ENCODE measurements around the gene ZSWIM7.
"Not testable (repeated sequence)": the region's sequence is repeated elsewhere in the genome, so short reads cannot be mapped to it uniquely, and the experiment has no call there.

Gene ZSWIM7

GRCh38 chr17:15955793-15956541 is 43.5 kb downstream of the ZSWIM7 start:
- no peak for DNase-seq

DNA sequence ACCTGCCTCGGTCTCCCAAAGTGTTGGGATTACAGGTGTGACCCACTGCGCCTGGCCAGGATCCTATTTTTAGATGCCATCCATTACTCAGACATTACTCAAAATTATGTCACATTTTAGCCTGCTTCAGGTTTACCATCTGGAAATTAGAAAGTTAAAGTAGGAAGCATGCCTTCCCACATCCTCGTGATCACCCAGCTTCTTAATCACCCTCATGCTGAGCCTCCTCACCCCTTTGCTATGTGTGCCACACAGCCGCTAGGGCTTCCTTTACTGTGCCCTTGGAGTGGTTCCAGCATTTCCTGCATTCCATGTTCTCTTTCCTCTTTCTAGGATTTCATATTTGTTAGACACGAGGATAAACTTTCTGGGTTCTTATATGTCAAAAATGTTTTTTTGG is 45.3 kb downstream of the ZSWIM7 start:
- no peak for DNase-seq

DNA sequence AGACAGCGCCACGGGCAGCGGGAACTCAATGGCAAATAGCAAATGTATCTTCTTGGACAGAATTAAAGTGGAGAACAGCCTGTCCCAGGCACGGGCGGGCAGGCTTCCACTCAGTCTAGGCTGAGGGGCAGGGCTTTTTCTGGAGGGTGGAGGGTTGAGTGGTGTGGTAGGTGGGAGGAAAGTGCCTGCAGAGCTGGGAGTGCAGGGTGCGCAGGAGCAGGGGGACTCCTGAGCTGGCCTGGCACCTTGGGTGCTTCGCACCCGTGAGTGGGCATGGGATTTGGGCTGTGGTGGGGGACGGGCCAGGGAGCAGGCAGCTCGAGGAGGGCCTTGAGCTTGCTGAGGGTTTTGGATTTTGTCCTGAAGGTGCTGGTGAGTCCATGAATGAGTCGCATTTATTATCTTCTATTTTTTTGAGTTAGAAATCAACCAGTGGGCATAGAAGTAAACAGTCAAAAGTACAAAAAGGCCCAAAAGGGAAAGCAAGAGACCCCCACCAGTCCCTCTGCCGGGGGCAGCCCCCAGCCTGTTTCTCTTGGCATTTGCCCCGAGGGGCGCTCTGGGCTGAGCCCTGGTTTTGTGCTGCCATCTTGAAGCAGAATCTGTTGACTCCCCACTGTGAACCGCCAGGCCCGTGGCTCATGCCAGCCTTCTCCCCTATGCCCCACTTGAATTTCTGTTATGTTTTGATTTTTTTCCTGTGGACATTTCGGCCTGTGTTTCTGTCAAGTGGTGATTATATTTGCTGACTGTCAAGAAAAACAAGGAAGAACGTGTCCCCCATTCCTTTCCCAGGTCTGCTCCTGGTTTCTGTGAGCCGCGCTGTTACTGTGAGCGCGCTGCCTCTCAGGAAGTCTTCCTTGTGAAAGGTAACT is 46.4 kb downstream of the ZSWIM7 start:
- no peak for DNase-seq

DNA sequence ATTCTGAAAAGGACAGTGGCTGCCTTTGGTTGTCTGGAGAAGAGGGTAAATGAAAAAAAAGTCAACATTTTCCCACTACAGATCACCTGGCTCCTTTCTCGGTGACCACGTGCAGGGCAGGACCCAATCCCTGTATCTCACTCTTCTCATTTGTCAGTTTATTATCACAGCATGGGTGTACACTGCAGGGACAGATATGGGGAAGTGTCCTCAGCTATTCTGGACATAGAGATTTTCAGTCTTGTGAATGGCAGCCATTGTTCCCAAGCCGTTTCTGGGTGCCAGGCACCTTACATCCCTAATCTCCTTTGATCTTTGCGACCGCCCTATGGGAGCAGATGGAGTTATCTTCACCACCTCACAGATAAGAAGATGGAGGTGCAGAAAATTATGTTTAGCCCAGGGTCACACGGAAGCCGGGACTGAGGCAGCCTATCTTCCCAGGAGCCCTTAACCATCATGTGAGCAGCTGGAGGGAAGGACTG is 47.4 kb downstream of the ZSWIM7 start:
- DNase-seq = no peak

DNA sequence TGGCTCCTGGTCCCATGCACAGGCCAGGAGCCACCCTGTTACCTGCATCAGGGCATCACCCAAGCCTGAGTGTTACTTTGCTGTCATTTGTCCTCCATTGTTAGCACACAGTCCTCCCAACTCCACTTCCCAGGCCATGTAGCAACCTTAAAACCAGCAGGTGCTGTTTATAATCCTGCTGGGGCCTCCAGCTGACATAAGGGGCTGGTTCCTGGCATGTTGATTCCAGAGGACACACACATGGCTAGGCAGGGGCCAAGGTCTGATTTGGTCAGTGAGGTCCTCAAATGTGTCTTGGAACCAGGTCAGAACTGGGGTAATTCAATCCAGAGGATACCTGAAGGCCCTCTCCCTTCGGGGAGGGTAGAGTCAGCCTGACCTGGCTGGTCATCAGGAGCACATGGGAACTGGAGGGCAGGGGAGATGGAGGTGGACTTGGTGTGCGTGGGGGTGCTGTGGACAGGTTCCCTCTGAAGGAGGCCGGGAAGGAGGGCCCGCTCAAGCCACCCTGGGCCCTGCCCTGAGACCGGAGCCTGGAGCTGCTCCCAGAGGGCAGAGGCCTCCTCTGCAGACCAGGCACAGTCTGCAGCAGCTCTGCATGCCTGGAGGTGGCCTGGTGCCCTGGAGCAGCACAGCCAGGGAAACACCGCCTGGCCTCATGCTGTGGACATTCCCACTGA is 48.0 kb downstream of the ZSWIM7 start:
- DNase-seq = no peak

DNA sequence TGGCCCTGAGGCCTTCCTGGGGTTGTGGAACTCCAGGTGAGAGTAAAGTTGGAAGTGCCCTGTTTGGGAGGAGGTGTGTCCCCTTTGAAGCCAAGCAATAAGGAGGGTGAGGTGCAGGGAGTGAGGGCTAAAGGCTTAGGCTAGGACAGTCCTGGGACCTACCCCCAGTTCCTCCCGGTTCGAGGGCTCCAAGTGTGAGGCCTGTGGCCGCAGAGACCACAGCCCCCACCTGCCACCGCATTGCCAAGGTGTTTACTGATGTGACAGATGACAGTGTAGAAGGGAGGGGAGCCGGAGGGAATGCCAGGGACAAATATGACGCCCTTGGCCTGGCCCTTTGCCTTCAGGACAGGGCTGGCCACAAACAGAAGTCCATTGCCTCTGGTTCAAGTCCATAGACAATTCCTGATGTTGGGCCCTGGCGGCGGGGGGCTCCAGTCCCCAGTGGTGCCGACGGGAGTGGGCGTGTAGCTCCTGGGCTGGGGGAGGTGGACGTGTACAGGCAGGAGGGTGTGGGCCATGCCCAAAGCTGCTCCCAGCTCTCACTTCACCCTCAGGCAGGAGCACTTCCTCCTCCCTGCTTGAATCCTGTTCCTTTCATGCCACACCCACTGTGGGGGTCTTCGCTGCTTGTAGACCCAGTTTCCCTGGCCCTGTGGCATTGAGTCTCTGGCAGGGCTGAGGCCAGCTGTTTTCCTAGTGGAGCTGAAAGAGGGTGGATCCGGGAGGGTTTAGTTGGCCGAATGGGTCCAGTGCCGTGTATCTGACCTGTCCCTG is 51.3 kb downstream of the ZSWIM7 start:
- no peak for DNase-seq

DNA sequence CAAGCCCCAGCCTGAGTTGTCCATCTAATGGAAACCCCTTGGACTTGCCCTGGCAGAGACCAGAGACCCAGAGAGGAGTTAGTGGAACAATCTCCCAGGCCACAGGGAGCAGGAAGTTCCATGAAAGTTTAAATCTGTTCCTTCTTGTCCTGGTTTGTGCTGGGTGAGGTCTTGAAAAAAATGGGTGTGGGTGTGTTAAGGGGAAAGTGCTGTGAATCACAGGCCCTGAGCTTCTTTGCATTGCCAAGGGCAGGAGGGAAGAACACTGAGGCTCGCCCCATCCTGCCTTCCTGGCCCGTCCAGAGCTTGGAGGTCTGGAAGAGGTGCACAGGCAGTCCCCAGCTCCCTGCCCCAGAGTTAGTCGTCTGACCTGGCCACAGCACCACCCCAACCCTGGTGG is 52.2 kb downstream of the ZSWIM7 start:
- no peak for DNase-seq

DNA sequence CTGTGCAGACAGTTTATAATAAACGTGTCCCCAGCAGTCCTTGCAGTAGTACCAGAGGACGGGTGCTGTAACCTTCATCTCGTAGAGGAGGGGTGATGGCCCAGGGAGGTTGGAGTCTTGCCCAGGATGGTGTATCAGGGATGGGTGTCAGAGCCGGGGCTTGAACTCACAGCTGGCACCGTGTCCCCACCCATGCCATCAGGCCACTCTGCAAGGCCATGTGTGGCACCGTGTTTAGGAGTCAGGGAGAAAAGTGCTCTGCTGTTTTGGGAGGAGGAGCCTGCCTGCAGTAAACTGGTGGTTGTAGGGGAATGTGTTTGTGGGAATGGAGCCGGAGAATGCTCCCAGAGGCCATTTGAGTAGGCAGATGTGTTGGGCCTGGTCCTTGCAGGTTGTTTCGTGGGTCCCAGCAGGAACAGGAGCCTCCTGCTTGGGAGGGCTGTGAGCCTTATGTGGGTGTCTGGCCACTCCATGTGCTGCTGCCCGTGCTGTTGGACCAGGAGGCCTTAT is 52.8 kb downstream of the ZSWIM7 start:
- no peak for DNase-seq

DNA sequence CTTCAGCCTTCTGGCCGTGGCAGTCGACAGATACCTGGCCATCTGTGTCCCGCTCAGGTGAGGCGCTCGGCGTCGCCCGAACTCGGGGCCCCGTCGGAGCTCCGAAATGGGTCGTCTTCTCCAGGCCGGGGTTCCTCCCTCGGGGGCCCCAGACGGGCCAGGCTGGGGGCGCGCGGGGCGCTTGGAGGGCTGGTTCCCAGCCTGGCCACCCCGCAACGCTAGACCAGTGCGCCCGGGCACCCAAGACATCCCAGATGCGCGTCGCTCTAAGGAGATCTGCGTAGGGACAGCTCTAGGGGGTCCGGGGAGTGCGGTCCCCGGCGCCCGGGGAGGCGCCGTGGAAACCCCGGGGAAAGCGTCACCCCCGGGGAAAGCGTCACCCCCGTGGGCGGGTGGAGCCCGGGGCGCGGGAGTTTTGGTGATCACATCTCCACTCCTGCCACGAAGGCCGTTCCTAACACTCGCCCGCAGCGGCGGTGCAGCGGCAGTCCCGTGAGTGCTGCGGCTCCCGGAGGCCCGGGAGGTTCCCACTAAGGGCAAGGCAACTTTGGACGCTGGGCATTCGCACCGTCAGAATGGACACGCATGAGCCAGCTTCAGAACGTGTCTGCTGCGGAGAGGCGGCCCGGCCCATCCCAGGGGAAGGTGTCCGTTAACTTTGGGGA is 53.8 kb downstream of the ZSWIM7 start:
- DNase-seq = no peak

GRCh38 chr17:15944759-15945526 is 54.6 kb downstream of the ZSWIM7 start, which contains the start of gene ADORA2B:
Gene ADORA2B (plus strand): TSS chr17:15945130. CDS start chr17:15945249, 119 bp downstream.
- DNase-seq = peak; percentile 2

DNA sequence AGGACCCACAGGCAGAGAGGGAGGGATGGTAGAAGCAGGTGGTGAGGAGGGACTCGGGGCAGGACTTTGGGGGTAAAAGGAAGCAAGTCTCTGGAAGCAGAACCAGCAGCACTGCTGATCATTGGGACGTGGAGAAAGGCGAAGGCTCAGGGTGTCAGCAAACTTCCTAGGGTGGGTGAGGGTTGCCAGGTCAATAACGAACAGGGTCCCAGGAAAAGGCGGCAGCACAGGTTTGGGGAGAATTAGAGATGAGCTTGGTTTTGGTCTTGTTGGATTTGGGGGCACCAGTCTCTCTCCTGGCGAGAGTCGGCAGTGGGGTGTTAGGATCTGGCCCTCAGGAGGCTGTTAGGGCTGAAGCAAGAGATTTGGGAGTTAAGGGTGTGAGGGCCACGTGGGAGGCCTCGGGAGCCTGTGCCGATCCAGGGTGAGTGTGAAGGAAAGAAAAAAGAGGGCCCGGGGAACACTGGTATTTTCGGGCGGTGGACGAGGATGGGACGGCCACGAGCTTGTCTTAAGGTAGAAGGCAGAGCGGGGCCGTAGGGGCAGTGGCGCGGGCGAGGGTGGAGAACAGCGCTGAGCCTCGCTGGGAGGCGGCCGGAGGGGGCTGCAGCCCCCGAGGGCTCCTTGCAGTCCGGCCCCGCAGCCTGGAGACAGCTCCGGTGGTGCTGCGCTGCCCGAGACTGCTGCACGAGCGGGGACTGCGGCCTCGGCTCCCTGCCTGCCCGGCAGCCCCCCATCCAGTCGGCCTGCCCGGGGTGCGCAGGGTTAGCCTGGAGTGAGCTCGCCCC is 55.3 kb downstream of the ZSWIM7 start:
- no peak for DNase-seq

GRCh38 chr17:15942207-15942833 is 57.2 kb downstream of the ZSWIM7 start:
- DNase-seq = no peak

DNA sequence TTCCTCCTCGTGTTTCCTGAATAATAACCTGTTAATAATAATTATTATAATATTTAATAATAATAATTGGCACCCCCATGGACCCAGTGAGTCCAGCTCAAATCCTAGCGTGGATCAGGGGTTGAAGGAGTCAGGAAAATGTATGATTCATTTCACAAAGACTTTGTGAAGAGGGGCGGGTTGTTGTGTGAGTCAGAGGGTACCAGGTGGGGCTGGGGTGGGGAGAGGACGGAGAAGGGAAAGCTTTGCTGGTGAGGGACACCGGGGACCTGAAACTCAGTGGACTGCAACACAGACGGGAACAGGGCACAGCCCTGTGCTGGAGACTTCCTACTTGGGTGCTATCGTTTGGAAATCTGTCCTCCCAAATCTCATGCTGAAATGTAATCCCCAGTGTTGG is 57.7 kb downstream of the ZSWIM7 start:
- DNase-seq = no peak

GRCh38 chr17:15936481-15936880 is 63.0 kb downstream of the ZSWIM7 start:
- DNase-seq = not testable (repeated sequence)

- no peak for DNase-seq
These were observed 63.6 kb downstream of the ZSWIM7 start for GRCh38 chr17:15935891-15936290.

DNA sequence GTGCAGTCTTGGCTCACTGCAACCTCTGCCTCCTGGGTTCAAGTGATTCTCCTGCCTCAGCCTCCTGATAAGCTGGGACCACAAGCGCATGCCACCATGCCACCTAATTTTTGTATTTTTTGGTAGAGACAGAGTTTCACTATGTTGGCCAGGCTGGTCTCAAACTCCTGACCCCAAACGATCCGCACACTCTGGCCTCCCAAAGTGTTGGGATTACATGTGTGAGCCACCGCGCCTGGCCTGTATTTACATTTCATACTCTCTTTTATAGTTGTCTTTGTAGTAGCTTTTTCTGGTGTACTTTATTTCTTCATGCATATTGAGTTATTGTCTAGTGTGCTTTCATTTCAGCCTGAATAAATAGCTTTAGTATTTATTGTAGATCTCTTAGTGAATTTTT is 64.6 kb downstream of the ZSWIM7 start:
- no peak for DNase-seq

DNA sequence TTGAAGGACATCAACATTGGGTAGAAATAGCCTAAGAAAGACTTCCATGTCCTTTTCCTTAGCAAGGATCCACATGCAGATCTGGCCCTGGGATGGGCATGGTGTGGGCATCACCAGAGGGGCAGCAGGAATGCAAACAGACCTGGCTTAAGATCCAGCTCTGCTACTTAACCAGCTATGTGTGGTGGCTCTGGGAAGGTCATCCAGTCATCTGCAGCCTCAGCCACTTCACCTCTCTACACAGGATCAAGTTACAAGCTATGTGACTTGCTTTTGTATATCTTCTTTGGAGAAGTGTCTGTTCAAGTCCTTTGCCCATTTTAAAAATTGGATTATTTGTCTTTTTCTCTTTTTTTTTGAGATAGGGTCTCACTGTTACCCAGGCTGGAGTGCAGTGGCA is 68.1 kb downstream of the ZSWIM7 start:
- DNase-seq = no peak

- DNase-seq = no peak
These were observed 69.1 kb downstream of the ZSWIM7 start for GRCh38 chr17:15930426-15930825.

DNA sequence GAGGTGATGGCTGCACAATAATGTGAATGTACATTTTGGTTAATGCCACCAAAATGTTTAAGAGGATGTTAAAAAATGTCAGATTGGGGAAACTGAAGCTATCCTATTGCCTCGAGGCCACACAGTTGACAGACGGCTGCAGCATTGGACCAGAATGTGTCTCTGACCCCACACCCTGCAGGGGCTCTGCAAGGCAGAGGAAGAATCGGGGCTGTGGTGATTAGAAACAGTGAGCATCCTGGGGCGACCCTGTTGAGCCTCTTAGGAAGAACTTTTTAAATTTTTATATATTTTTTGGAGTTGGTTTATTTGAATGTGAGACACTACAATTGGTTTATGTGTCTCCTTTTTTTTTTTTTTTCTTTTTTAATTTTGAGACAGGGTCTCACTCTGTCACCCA is 69.6 kb downstream of the ZSWIM7 start:
- DNase-seq = no peak
